ENCODE data around the gene NCOA3.
"Not testable (repeated sequence)": the region's sequence is repeated elsewhere in the genome, so short reads cannot be mapped to it uniquely, and the experiment has no call there.

NCOA3 gene

DNA sequence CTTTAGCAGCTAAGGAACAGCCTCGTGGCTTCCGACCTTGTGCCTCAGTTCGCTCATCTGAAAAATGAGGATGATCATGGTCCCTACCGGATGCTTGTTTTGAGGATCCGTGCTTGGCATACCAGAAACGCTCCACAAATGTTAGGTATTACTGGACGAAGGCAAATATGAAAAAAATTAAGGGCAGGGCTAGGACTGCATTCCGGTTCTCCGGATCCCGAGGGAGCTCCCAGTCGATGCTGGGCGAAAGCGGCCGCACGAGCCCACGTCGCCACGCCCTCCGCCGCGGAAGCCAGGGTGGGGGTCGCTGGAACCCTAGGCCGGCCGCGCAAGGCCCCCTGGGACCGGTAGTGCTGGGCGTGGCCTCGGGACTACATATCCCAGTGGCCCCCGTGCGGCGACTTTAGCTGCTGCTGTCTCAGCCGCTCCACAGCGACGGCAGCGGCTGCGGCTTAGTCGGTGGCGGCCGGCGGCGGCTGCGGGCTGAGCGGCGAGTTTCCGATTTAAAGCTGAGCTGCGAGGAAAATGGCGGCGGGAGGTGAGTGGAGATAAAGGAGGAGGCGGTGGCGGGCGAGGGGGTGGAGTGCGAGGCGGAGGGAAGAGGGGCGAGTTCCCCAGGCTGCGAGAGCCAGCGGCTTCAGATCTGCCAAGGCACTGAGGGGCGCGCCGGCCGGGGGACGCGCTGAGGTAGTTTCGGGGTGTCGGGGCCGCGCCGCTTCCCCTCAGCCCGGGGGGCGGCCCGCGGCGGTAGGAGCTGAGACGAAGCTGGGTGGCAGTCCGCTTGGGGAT lies at the start of gene NCOA3:
Gene NCOA3 (plus strand): TSS at position 406 of the 789 bp plus-strand sequence. CDS start 120,361 bp downstream, outside the sequence.
- peak; percentile 83 for DNase-seq (ENCODE audit: low read depth)

DNA sequence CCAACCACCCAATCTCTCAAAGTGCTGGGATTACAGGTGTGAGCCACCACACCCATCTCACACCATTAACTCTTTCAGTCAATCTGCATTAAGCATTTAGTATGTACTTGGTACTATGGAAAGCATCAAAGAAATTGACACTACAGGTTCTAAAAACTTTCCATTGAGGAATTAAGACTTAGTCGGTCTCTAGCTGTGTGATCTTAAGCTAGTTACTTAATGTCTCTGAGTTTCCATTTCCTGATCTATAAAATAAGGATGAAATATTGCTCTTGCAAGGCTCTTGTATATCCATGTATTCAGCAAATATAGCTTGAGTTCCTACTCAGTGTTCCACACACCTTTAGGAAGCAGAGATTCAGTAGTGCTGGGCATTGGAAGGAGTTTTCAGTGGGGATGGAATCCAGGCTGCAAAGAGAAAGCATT lies 48.9 kb upstream of the NCOA3 start:
- no peak for DNase-seq (ENCODE audit: low read depth)

DNA sequence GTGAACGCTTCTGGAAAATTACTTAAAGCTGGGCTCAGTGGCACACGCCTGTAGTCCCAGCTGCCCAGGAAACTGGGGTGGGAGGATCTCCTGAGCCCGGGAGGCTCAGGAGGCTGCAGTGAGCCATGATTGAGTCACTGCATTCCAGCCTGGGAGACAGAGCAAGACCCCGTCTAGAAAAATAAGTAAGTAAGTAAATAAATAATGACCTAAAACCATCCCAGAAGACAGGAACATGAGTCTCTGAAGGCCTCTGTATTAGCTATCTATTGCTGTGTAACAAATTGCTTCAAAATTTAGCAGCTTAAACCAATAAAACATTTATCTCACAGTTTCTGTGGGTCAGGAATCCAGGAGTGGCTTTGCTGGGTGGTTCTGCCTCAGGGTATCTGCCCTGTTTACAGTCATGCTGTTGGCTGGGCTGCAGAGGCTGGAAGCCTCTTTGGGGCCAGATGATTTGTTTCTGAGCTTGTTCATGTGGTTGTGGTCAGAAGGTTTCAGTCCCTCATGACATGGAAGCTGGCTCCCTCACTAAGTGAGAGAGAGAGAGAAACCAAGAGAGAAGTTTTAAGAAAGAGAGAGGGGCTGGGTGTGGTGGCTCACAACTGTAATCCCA lies 48.4 kb upstream of the NCOA3 start:
- DNase-seq (ENCODE audit: low read depth), result no peak

DNA sequence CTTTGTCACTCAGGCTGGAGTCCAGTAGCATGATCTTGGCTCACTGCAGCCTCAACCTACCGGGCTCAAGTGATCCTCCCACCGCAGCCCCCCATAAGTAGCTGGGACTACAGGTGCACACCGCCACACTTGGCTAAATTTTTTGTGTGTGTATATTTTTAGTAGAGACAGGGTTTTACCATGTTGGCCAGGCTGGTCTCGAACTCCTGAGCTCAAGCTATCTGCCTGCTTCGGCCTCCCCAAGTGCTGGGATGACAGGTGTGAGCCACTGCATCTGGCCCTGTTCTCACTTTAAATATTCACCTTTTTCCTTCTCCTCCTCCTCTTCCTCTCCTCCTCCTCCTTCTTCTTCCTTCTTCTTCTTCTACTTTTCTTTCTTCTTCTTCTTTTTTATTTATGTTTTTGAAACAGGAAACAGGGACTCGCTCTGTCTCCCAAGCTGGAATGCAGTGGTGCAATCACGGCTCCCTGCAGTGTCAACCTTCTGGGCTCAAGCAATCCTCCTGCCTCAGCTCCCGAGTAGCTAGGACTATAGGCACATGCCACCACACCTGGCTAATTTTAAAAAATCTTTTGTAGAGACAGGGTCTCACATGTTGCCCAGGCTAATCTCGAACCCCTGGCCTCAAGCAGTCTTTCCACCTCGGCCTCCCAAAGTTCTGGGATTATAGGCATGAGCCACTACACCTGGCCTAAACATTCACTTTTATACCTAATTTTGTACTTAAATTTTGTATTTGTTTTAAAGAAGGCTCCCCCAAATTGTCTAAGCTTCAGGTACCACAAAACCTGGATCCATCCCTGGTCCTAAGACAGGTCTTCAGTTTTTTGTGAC lies 47.2 kb upstream of the NCOA3 start:
- no peak for DNase-seq (ENCODE audit: low read depth)

DNA sequence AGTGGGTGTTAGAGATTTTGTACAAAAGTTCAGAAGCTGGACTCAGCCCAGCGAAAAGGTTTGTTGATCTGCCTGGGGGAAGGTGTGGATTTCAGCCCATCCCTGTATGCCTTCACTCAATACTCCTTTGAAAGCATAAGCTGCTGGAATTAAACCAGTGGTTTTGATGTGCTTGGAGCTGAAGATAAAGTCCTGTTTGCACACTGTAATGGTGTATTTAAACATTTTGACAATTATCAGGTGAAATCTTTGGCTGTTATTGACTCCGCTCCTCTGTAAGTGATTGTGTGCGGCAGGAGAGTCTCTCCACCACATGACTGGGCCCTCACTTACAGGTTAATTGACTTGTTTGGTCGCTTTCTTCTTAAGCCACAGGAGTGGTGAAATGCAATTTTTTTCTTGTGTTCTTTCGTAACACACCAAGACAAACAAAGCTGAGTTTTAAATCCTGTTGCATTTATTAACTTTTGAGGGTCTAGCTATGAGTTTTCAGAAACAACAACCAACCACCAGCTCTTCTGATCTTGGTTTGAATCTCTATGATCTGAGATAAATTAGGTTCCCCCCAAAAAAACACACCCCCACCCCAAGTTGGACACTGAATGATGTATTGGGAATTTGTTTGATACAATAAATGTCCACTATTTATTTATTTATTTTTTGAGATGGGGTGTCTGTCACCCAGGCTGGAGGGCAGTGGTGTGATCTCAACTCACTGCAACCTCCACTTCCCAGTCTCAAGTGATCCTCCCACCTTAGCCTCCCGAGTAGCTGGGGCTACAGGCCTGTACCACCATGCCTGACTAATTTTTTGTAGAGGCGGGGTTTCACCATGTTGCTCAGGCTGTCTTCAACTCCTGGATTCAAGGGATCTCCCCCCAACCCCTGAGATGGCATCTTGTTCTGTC lies 46.3 kb upstream of the NCOA3 start:
- no peak for DNase-seq (ENCODE audit: low read depth)

DNA sequence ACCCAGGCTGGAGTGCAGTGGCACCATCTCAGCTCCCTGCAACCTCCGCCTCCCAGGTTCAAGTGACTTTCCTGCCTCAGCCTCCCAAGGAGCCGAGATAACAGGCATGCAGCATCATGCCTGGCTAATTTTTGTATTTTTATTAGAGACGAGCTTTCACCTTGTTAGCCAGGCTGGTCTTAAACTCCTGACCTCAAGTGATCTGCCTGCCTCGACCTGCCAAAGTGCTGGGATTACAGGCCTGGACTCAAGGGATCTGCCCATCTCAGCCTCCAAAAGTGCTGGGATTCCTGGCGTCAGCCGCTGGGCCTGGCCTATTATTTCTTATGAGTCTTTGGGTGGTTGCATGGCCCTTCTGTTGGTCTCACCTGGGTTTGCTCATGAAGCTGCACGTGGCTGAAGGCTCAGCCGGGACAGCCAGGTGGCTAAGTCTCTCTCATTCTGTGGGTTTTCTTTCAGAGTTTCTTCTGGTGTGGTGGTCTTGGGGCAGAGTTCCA lies 45.6 kb upstream of the NCOA3 start:
- DNase-seq (ENCODE audit: low read depth), result no peak

DNA sequence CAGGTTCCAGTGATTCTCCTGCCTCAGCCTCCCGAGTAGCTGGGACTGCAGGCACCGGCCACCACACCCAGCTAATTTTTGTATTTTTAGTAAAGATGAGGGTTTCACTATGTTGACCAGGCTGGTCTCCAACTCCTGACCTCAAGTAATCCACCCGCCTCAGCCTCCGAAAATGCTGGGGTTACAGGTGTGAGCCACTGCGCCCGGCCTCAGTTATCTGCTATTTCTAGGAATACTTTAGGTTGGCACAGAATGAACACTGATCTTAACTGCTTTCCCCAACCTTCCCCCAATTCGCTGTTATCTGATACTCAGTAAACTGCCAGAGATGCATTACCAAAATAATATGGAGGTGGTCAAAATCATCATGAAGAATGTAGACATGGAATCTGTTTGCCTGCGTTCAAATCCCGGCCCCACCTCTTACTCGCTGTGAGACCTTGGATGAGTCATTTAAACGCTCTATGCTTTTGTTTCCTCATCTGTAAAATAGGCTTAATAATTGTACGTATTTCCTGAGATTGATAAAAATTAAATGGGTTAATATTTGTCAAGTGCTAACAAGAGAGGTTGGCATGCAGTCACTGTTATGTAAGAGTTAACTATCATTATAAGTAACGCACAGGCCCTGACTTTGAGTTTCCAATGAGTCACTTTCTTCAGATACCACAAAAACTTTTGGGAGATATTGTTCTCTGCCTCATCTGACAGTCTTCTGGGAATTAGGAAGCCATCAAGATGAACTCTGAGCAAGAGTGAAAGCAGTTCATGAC lies 44.5 kb upstream of the NCOA3 start:
- DNase-seq (ENCODE audit: low read depth), result no peak

DNA sequence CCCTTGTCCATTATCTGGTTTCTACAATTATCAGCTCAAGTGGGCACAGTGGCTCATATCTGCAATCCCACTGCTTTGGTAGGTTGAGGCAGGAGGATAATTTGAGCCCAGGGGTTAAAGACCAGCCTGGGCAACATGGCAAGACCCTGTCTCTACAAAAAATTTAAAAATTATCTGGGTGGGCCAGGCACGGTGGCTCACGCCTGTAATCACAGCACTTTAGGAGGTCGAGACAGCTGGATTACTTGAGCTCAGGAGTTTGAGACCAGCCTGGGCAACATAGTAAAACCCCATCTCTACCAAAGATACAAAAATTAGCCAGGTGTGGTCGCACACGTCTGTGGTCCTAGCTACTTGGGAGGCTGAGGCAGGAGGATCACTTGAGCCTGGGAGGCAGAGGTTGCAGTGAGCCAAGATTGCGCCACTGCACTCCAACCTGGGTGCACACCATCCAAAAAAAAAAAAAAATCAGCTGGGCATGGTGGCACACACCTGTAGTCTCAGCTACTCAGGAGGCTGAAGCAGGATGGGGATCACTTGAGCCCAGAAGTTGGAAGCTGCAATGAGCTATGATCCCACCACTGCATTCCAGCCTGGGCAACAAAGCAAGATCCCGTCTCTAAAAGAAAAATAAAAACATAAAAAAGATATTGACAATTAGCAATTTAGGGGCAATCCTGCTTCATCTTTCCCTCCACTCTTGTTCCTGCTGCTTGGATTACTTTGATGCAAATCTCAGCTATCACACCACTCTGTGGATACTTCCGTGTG lies 43.2 kb upstream of the NCOA3 start:
- not testable (repeated sequence) for DNase-seq (ENCODE audit: low read depth)

DNA sequence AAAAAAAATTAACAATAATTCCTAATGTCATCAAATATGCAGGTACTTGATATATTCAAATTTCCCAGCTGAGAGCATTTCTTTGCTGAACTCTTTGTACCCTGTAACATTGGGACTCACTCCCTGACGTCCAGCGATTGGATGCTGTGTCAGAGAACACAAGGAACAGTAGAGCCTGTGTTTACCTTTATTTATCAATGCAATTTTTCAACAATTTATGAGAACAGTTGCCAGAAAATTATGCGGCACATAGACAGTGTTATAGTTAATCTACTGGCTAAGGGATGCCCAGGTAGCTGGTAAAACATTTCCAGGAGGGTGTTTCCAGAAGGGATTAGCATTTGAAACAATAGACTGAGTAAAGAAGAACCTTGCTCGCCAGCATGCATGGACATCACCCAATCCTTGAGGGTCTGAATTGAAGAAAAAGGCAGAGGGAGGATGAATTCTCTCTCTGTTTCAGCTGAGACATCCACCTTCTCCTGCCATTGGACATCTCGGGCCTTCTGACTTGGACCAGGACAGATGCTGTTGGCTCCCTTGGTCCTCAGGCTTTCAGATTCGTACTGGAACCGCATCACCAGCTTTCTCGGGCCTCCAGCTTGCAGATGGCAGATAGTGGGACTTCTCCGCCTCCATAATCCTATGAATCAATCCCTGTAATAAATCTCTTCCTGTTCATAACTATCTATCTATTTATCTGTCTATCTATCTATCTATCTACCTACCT lies 42.2 kb upstream of the NCOA3 start:
- DNase-seq (ENCODE audit: low read depth), result no peak

DNA sequence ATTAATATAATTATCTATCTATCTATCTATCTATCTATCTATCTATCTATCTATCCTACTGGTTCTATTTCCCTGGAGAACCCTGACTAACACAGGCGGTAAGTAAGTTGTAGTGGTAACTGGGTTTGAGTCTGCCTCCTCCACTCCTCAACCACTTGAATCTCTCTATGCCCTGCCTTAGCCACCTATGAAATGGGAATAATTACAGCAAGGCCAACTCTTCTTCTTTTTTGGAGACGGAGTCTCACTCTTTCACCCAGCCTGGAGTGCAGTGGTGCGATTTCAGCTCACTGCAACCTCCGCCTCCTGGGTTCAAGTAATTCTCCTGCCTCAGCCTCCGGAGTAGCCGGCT lies 41.0 kb upstream of the NCOA3 start:
- not testable (repeated sequence) for DNase-seq (ENCODE audit: low read depth)

DNA sequence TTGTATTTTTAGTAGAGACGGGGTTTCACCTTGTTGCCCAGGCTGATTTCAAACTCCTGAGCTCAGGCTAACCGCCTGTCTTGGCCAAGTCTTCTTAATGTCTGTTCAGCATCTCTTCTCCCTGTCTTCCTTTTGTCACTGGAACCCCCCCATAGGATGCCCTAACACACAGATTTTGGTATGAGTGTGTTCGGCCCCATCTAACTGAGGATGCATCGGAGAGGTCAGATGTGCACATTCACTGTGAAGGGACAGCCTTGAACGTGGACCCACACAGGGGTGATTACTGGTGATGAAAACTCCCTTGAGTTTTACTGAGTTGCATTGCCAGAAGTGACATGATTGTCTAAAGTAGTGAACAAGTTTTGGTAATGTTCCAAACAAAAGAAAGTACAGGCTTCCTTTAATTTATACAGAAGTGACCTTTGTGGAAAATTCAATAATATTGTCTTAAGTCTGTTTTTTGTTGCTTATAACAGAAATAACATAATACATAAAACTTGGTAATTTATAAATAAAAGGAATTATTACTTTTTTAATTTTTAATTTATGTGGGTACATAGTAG lies 40.5 kb upstream of the NCOA3 start:
- DNase-seq (ENCODE audit: low read depth), result no peak

DNA sequence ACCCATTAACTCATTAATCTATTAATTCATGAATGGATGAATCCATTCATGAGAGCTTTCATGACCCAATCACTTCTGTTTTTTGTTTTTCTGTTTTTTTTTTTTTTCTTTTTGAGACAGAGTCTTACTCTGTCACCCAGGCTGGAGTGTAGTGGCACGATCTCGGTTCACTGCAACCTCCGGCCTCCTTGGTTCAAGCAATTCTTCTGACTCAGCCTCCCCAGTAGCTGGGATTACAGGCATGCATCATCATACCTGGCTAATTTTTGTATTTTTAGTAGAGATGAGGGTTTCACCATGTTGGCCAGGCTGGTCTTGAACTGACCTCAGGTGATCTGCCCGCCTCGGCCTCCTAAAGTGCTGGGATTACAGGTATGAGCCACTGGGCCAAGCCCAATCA lies 39.8 kb upstream of the NCOA3 start:
- DNase-seq (ENCODE audit: low read depth), result not testable (repeated sequence)

DNA sequence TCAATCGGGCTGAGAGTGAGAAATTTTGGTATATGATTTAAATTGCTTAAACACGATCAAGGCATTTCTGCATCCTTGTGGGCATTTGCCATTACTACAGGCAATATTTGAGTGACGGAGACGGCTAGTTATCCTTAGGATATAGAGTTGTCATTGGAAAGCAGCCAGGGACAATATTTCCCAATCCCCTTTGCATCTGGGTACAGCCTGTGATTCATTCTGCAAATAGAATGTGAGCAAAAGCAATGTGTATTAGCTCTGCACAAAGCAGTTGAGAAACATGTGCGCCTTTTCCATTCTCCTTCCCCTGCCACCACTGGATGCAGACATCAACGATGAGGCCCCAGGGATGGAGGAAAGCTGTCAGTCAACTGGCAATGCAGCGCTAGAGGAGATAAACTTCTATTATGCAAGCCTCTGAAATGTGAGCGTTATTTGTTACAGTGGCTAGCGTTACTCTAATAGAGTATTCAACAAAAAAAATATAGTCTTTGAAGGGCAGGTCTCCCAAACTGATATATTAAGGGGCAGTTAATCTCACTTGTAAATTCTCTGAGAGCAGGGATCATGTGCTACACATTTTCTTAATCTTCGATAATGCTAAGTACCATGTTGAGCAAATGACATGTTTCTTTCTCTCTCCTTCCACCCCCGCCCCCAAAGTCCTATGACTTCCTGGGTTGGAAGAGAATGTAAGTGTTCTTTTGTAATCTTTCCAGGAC lies 37.1 kb upstream of the NCOA3 start:
- DNase-seq (ENCODE audit: low read depth), result no peak

DNA sequence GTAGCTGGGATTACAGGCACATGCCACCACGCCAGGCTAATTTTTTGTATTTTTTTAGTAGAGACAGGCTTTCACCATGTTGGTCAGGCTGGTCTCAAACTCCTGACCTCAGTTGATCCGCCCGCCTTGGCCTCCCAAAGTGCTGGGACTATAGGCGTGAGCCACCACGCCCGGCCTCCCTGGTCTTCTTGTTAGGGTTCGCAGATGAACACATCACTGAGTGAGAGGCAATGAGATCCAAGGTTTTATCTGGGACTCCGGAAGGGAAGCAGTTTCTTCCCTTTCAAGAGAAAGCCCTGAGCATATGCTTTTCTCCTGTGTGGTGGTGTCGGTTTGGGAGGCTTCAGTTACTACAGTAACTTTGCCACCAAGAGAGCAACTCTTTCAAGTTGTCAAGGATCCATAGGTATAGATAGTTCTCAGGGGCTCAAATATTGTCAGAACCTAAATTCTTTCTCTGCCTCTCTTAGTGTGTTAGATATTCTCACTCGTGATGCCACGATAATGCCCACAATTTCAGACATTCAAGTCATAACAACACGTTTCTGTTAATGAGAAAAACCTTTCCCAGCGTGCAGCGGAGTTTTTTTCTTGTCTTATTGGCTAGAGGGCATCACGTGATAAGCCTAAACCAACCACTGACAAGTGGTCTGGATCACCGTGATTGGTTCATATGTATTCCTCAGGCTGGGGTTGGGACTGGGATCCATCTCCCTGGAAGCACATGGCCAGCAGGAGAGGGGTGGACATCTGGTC lies 36.2 kb upstream of the NCOA3 start:
- DNase-seq (ENCODE audit: low read depth), result no peak

DNA sequence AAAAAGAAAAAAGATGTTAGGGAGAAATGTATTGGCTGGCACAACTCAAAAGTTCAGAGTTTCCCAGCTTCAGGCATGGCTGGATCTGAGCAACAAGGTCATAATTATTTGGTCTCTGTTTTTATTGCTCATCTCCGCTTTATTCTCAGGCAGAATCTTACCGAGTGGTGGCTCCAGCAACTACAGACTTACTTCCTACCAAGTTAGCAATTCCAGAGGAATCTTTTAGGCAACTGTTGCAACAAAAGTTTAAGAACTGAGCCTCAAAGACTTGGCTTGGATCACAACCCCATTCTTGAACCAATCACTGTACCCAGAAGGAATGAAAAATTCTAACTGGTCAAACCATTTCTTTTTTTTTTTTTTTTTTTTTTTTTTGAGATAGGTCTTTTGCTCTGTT lies 35.5 kb upstream of the NCOA3 start:
- DNase-seq (ENCODE audit: low read depth), result no peak

DNA sequence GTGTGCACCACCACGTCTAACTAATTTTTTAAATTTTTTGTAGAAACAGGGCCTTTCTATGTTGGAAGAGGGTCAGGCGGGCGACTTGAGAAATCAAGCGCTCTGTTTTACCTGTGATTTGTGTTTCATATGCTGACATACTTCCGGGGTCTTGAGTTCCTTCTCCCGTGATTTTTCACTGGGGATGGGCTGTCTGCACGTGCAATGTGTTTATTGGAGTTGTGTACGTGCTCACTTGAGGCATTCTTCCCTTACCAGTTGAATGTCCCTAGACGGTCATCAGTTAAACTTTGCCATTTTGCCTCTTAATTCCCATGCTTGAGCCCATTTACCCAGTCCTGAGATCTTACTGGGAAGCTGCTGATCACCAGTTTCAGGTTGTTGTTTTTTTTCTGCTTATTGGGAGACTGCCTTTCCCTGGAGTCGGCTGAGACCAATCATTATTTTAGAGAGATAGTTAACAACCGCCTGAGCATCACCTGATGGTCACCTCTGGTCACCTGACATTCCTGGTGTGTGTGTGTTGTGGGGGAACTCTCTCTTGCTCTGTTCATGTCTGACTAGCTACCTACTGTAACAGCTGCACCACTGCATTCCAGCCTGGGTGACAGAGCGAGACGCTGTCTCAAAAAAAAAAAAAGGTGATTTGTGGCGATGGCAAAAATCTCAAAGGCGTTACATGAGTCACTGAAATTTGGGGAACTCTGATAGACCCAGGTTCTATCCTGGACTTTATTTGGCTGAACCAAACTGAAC lies 34.8 kb upstream of the NCOA3 start:
- DNase-seq (ENCODE audit: low read depth), result no peak

All from activated T-cell treated with anti-CD3 and anti-CD28 coated beads for 1 hour (primary cell).